ENCODE measurements around the gene FYN.

DNA sequence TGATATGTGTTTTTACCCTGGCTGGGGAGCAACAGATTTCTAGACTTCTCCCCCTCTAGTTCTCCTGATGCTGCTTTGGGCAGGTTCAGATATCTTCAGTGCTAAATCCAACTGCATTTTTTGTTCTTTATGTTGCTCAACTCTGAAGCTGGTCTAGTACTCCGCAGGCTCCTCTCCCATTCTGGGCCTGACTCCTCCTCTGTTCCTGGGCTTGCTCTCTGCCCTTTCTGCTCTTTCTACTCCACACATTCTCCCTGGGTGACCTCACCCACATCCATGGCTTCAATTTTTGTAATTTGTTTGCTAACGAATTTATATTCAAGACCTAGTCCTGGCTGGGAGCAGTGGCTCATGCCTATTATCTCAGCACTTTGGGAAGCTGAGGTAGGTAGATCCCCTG lies 6.4 kb downstream of the FYN start:
- TF ChIP-seq POLR2A (IDR thresholded peaks at IDR 0.05; ENCODE audit: low read depth, low read length) = no peak
- no peak for TF ChIP-seq TAF1 (IDR thresholded peaks at IDR 0.05; ENCODE audit: borderline replicate concordance, low read depth, low read length)
